GM21526 (cell line): ENCODE results near the gene ZNF33B.
"Not testable (repeated sequence)": the region's sequence is repeated elsewhere in the genome, so short reads cannot be mapped to it uniquely, and the experiment has no call there.

ENCODE experiments used
- ATAC-seq: cut with Tn5 transposase; IDR thresholded peaks from one replicate; pipeline ENCODE4 v1.9.1; 2021; ENCODE audit warnings: moderate library complexity; ENCODE audit not compliant: unreplicated experiment, low FRiP score

ZNF33B gene

DNA sequence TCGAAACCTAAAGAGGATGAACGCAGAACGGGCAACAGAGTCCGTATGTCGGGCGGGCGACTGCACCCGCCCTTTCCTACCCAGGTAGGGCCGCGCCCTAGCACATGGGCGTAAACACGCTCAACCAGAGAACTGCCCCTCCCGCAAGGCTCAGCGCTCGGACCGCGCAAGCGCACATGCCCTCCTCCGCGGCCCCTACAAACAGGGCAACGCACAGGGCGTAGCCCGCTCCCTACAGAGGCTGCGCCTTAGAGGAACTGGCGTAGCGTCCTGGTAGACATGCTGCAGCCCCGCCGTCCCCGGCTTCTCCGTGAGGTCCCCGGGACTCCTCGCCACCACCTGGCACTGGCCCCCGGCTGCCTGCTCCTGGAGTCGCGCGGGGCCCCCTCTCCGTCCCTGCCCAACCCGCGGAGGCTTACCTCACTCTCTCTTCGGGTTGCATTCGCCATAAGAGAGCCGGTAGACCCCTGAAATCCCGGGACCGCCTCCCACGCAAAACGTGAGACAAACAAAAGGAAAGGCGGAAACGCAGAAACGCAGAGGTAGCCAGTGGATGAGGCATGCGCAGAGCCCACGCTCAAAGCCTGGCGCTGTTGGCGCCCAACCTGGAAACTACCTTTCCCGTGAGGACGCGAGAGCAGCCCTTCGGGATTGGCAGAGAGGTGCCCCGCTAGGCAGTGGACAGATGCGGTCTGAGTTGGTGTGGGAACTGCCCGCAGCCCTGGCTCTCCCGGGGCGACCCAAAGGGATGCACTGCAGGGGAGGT, at the start of gene ZNF33B:
ZNF33B (minus strand) TSS at position 516 of the 766 bp plus-strand sequence. CDS start 1,642 bp downstream, outside the sequence.
- peak; percentile 95 for ATAC-seq

- ATAC-seq = no peak
Observed at GRCh38 chr10:42684517-42684916, 46.1 kb upstream of the ZNF33B start.

DNA sequence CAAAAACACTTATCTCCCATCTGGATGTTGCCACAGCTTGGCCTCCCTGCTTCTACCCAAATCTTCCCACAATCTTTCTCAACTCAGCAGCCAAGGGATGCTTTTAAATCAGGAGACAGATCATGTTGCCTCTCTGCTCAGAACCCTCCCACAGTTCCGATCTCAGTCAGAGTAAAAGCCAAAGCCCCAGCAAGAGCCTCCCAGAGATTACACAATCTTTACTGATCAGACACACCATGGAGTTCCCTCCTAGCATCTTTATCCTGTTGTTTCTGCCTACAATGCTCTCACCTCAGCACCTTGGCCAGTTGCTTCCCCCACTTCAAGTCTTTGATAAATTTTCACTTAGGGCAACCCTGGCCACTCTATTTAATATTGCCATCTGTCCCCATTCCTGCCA, 41.9 kb upstream of the ZNF33B start:
- ATAC-seq = no peak

GRCh38 chr10:42665181-42665979, 27.0 kb upstream of the ZNF33B start:
- not testable (repeated sequence) for ATAC-seq

- no peak for ATAC-seq
Observed at GRCh38 chr10:42654419-42654818, 16.0 kb upstream of the ZNF33B start.

- ATAC-seq = no peak
Observed at GRCh38 chr10:42652858-42653257, 14.5 kb upstream of the ZNF33B start.

GRCh38 chr10:42650374-42650773, 12.0 kb upstream of the ZNF33B start:
- no peak for ATAC-seq

DNA sequence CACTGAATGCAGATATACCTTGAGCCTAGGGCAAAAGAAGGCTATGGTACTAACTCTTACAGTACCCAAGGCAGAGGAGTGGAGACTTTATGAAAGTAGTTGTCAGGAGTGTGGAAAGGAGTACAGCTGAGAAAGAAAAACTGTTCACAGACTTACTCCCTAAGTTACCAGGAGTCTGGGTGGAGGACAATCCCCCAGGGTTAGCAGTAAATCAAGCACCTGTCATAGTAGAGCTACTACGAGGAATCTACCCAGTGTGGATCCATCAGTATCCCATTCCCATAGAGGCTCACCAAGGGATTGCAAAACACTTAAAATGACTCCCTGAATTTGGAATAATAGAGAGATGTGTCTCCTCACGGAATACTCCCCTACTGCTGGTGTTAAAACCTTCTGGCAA, 10.1 kb upstream of the ZNF33B start:
- ATAC-seq = no peak

- ATAC-seq = no peak
Observed at GRCh38 chr10:42646687-42647640, 8.6 kb upstream of the ZNF33B start.

GRCh38 chr10:42646214-42646613, 7.8 kb upstream of the ZNF33B start:
- ATAC-seq = no peak

DNA sequence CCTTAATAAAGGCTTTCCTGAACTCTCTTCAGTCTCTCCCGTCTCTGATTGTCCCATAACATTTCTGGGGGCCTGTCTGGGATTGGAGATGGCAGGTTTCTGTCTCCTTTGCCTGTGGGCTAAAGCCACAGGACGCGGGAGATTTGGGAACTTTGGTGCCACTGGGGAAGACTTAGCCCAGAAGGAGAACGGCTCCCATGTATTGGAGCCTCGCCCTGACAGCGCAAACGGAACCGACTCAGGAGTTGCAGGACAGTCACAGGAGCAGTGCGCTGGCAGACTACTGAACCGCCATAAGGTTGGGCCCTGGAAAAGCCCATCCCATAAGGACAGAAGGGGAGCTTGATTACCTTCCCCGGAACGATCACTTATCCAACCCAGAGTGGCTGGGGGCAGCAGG, 7.1 kb upstream of the ZNF33B start:
- ATAC-seq = no peak

DNA sequence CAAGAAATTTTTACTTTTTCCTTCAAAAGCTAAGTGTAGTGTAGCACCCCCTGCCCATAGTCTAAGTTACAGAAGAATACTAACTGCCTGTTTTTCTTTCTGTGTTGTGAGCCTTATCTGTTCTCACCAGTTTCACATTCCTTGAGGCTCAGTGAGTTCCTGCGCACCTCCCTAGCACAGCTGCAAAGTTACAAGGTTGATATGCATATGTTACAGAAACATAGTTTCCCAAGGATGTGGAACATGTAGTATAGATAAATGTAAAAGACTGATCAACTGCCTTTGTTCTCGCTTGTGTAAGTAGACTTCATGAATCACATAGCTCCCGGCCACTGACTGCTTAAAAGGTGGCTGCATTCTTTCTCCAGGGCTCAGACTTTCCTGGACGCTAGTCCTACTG, 6.7 kb upstream of the ZNF33B start:
- no peak for ATAC-seq

DNA sequence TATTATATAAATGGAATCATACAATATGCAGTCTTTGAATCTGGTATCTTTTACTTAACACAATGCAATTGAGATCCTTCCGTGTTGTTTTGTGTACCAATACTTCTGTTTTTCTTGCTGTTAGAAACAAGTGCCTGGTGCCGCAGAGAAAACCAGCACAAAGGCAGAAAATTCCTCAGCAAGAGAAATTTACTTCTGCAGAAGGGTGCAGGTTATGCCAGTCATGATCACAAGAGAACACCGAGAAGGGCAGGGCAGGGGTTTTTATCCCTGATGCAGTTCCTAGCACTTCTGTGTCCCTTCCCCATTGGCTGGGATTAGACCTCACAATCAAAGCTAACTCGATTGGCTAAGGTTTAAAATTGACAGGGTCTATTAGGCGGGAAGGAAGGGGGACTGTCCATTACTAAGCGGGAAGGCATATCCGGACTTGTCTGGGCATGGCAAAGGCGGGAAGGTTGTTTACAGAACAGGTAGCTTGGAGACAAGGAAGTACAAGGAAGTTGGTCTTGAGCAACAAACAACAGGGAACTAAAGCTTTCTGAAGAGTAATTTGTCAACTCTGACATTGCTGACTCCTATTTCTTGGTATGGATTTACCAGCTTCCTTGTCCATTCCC, 2.4 kb upstream of the ZNF33B start:
- no peak for ATAC-seq

DNA sequence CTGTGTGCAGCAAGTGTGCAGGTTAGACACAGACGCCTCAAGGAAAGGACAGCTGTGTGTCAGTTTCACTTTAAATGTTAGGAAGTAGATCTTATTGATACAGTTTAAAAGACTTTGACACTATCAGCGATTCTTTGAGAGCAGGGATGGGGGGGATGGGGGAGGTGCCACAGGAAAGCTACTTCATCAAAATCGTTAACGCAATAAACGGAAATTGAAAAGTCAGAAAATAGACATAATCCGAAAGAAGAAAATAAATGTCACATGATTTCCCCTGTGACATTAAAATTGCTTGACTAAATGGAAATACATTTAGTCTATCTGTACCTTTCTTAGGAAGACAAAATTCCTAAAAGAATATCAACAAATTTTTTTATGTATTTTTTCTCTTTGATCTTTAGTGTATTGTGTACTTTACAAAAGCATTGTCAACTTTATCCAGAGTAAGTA, 476 bp upstream of the ZNF33B start:
- ATAC-seq = no peak

DNA sequence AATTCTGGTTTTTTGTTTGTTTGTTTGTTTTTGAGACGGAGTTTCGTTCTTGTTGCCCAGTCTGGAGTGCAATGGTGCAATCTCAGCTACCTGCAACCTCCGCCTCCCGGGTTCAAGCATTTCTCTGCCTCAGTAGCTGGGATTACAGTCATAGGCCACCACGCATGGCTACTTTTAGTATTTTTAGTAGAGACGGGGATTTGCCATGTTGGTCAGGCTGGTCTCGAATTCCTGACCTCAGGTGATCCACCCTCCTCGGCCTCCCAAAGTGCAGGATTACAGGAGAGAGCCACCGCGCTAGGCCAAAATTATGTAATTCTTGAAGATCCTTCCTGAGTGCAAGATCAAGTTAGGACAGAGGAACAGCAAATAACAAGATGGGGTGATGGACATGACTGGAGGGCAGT, 719 bp downstream of the ZNF33B start:
- no peak for ATAC-seq

DNA sequence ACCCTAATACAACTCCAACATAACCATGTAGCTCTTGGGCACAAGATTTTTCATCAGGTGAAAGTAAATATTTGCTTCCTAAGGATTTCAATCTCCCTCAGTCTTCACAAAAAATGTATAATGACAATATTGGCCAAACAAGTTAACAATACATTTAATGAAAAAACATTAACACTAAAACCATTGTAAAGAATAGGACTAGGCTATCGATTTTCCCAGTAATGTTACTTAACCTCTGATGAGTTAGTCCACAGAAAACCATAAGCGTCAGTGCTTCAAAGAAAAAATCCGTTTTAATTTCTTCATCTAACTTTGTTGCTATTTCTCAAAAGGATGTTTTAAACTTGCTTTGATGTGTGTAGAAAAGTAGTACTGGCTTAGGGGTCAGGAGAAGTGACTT, 1.2 kb downstream of the ZNF33B start:
- no peak for ATAC-seq

GRCh38 chr10:42635098-42635497, 3.3 kb downstream of the ZNF33B start:
- no peak for ATAC-seq

DNA sequence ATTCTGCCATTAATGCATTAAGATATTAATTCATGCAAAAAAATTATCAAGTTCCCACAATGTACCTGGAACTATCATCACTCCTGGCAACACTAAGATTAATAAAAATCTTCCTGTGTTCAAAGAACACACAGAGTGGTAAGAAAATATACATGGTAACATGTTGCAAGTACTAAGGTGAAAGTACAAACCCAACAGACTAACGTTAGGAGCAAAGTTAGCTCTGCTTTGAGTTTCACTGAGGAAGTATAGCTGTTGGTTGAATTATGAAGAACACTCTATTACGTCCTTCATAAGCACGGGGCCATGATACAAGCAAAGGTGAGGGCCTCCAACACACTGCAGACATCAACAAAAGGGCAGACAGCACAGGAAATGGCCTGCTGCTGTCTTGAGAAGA, 5.8 kb downstream of the ZNF33B start:
- ATAC-seq = no peak

DNA sequence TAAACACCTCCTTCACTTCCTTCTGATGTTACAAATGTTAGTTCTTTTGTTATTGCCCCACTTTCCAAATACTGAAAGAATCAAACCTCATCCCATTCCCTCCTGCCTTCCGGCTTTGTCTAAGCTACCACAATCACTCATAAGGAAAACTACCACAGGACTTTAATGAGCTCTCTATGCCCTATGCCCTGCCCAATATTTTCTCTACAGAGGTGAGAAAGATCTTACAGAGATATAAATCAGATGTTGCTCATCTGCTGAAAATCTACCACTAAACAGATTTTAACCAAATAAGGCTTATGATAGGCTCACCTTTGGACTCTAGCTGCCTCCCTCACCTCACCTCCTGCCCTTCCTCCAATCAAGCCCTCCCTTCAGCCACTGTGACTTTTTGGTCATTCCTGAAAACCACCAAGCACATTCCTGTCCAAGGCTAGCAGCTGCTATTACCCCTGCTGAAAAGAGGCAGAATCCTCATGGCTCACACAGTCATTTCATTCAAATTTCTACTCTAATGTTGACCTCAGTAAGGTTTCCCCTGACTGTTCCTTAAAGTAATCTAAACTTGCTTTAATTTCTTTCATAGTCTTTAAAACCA, 7.7 kb downstream of the ZNF33B start:
- ATAC-seq = no peak

- ATAC-seq = no peak
Observed at GRCh38 chr10:42623929-42624328, 14.4 kb downstream of the ZNF33B start.
